Ishikawa (cell line): ENCODE measurements around the gene FGL2.

Experiments used
- CEBPB ChIP-seq: IDR thresholded peaks from 2 replicates; pipeline ENCODE4 v1.6.1; 2012
- CREB1 ChIP-seq: IDR thresholded peaks from 2 replicates; pipeline ENCODE4 v1.6.1; 2012; ENCODE audit warnings: low read depth
- EGR1 ChIP-seq: IDR thresholded peaks from 2 replicates; pipeline ENCODE4 v1.6.1; 2012
- EP300 ChIP-seq: IDR thresholded peaks from 2 replicates; pipeline ENCODE4 v1.6.1; 2012; ENCODE audit warnings: borderline replicate concordance
- FOXM1 ChIP-seq: IDR thresholded peaks from 2 replicates; pipeline ENCODE4 v1.6.1; 2012; ENCODE audit warnings: low read depth, borderline replicate concordance
- MAX ChIP-seq: IDR thresholded peaks from 2 replicates; pipeline ENCODE4 v1.6.1; 2012
- NFIC ChIP-seq: IDR thresholded peaks from 2 replicates; pipeline ENCODE4 v1.6.1; 2012
- RAD21 ChIP-seq: IDR thresholded peaks from 2 replicates; pipeline ENCODE4 v1.6.1; 2012; ENCODE audit warnings: low read depth
- REST ChIP-seq: IDR thresholded peaks from 2 replicates; pipeline ENCODE4 v1.6.1; 2012; ENCODE audit warnings: low read depth, mild to moderate bottlenecking
- TAF1 ChIP-seq: IDR thresholded peaks from 2 replicates; pipeline ENCODE4 v1.6.1; 2012; ENCODE audit warnings: low read depth, mild to moderate bottlenecking
- TCF12 ChIP-seq: IDR thresholded peaks from 2 replicates; pipeline ENCODE4 v1.6.1; 2012; ENCODE audit warnings: low read depth
- TEAD4 ChIP-seq: IDR thresholded peaks from 2 replicates; pipeline ENCODE4 v1.6.1; 2012
- USF1 ChIP-seq: IDR thresholded peaks from 2 replicates; pipeline ENCODE4 v1.6.1; 2012
- YY1 ChIP-seq: IDR thresholded peaks from 2 replicates; pipeline ENCODE4 v1.6.1; 2012; ENCODE audit warnings: low read depth
- ZBTB7A ChIP-seq: IDR thresholded peaks from 2 replicates; pipeline ENCODE4 v1.6.1; 2012; ENCODE audit warnings: low read depth

Gene FGL2

GRCh38 chr7:77226357-77226839, 26.8 kb upstream of the FGL2 start:
- TF ChIP-seq RAD21, result no peak
- TF ChIP-seq FOXM1, result no peak
- TF ChIP-seq REST, result no peak
- TF ChIP-seq CREB1, result no peak
- no peak for TF ChIP-seq TAF1
- no peak for TF ChIP-seq USF1
- no peak for TF ChIP-seq YY1
- TF ChIP-seq TEAD4, result no peak
- no peak for TF ChIP-seq MAX
- TF ChIP-seq TCF12, result no peak
- no peak for TF ChIP-seq EP300
- no peak for TF ChIP-seq NFIC
- no peak for TF ChIP-seq EGR1
- no peak for TF ChIP-seq CEBPB
- TF ChIP-seq ZBTB7A, result no peak

- TF ChIP-seq TAF1 (no peak), USF1 (no peak), TCF12 (no peak), ZBTB7A (no peak), NFIC (no peak), CREB1 (no peak), YY1 (no peak), EGR1 (no peak), EP300 (no peak), RAD21 (no peak), TEAD4 (no peak), FOXM1 (no peak), MAX (no peak), CEBPB (no peak), REST (no peak)
Observed at GRCh38 chr7:77223261-77223660, 23.6 kb upstream of the FGL2 start.

- TF ChIP-seq USF1 (no peak), ZBTB7A (no peak), YY1 (no peak), CEBPB (no peak), TCF12 (no peak), FOXM1 (no peak), EP300 (no peak), NFIC (no peak), TEAD4 (no peak), TAF1 (no peak), REST (no peak), RAD21 (no peak), CREB1 (no peak), MAX (no peak), EGR1 (no peak)
Observed at GRCh38 chr7:77222819-77223218, 23.2 kb upstream of the FGL2 start.

- TF ChIP-seq NFIC (no peak), EP300 (no peak), CREB1 (no peak), FOXM1 (no peak), ZBTB7A (no peak), REST (no peak), TEAD4 (no peak), USF1 (no peak), TAF1 (no peak), EGR1 (no peak), MAX (no peak), RAD21 (no peak), CEBPB (no peak)
Observed at GRCh38 chr7:77222065-77222464, 22.4 kb upstream of the FGL2 start.
